Neural cell (in vitro differentiated cells): ENCODE data around the gene FAM117B. TPM values are rescaled to one million over a fixed set of nuclear protein-coding genes. Genes with fewer than 3 reads are reported as not detected.

ENCODE experiments used
- H2AFZ ChIP-seq: fragments of 200-600, 300-800 bp; sonication (generic), shearing (Covaris generic); 2 replicates; pipeline ENCODE4 v1.6.0; 2014; ENCODE audit warnings: low read depth, mild to moderate bottlenecking, antibody characterized with exemption, low read length, moderate library complexity
- H3F3A ChIP-seq: fragments of 200-600 bp; shearing (Covaris generic); 2 replicates; pipeline ENCODE4 v1.6.1; 2016; ENCODE audit warnings: mild to moderate bottlenecking, moderate library complexity, mixed read lengths, antibody characterized with exemption, low read length; ENCODE audit not compliant: insufficient read depth, poor library complexity, severe bottlenecking
- H3K27ac ChIP-seq: fragments of 200-600, 300-800 bp; sonication (generic), shearing (Covaris generic); 2 replicates; pipeline ENCODE4 v1.5.1; 2014; ENCODE audit warnings: mild to moderate bottlenecking, low read length, moderate library complexity
- H3K27me3 ChIP-seq: fragments of 300-800, 200-600 bp; sonication (generic), shearing (Covaris generic); 2 replicates; pipeline ENCODE4 v1.6.0; 2014; ENCODE audit warnings: mild to moderate bottlenecking, low read depth, low read length, moderate library complexity; ENCODE audit not compliant: insufficient read depth
- H3K36me3 ChIP-seq: fragments of 300-800, 200-600 bp; sonication (generic), shearing (Covaris generic); 2 replicates; pipeline ENCODE4 v1.5.1; 2014; ENCODE audit warnings: mild to moderate bottlenecking, antibody characterized with exemption, low read length, moderate library complexity; ENCODE audit not compliant: insufficient read depth
- H3K4me2 ChIP-seq: fragments of 300-800, 200-600 bp; sonication (generic), shearing (Covaris generic); 2 replicates; pipeline ENCODE4 v1.6.0; 2014; ENCODE audit warnings: mild to moderate bottlenecking, low read length
- H3K4me3 ChIP-seq: fragments of 300-800, 200-600 bp; sonication (generic), shearing (Covaris generic); 2 replicates; pipeline ENCODE4 v1.5.1; 2014; ENCODE audit warnings: mild to moderate bottlenecking, low read length, moderate library complexity
- H3K79me2 ChIP-seq: fragments of 200-600 bp; shearing (Covaris generic); replicated peaks from 2 replicates; pipeline ENCODE4 v1.6.0; 2014; ENCODE audit warnings: mild to moderate bottlenecking, low read length, moderate library complexity; ENCODE audit not compliant: insufficient read depth
- H3K9ac ChIP-seq: fragments of 300-800, 200-600 bp; sonication (generic), shearing (Covaris generic); 2 replicates; pipeline ENCODE4 v1.6.1; 2016; ENCODE audit warnings: mild to moderate bottlenecking, low read length, mixed read lengths
- H3K9me2 ChIP-seq: fragments of 200-600 bp; shearing (Covaris generic); 2 replicates; pipeline ENCODE4 v1.6.1; 2016; ENCODE audit warnings: mild to moderate bottlenecking, low read length, mixed read lengths; ENCODE audit not compliant: insufficient read depth
- H3K9me3 ChIP-seq: fragments of 200-600, 300-800 bp; sonication (generic), shearing (Covaris generic); 2 replicates; pipeline ENCODE4 v1.6.1; 2016; ENCODE audit warnings: mild to moderate bottlenecking, mixed run types, low read length, moderate library complexity, mixed read lengths
- H4K20me1 ChIP-seq: fragments of 200-600 bp; shearing (Covaris generic); 2 replicates; pipeline ENCODE4 v1.6.1; 2016; ENCODE audit warnings: mild to moderate bottlenecking, mixed run types; ENCODE audit not compliant: insufficient read depth
- CTCF ChIP-seq: fragments of 450-650 bp; IDR thresholded peaks from 2 replicates; pipeline ENCODE4 v1.5.1; 2014; ENCODE audit warnings: antibody characterized with exemption, mild to moderate bottlenecking, moderate library complexity; ENCODE audit not compliant: poor library complexity, severe bottlenecking
- EP300 ChIP-seq: fragments of 450-650 bp; conservative IDR thresholded peaks from 2 replicates; pipeline ENCODE4 v1.6.1; 2014; ENCODE audit warnings: antibody characterized with exemption, mild to moderate bottlenecking, moderate library complexity; ENCODE audit not compliant: poor library complexity, severe bottlenecking
- EZH2 ChIP-seq: fragments of 200-600, 300-800 bp; shearing (Covaris generic), sonication (generic); IDR thresholded peaks from 2 replicates; pipeline ENCODE4 v1.6.1; 2014; ENCODE audit warnings: antibody characterized with exemption, low read length, borderline replicate concordance, mild to moderate bottlenecking; ENCODE audit not compliant: insufficient read depth, poor library complexity, severe bottlenecking
- MXI1 ChIP-seq: fragments of 450-650 bp; conservative IDR thresholded peaks from 2 replicates; pipeline ENCODE4 v1.6.1; 2014; ENCODE audit warnings: antibody characterized with exemption, mild to moderate bottlenecking; ENCODE audit not compliant: poor library complexity, severe bottlenecking
- POLR2AphosphoS5 ChIP-seq: IDR thresholded peaks from 2 replicates; pipeline ENCODE4 v1.6.1; 2012
- RAD21 ChIP-seq: fragments of 450-650 bp; conservative IDR thresholded peaks from 2 replicates; pipeline ENCODE4 v1.6.1; 2014; ENCODE audit warnings: antibody characterized with exemption, mild to moderate bottlenecking, moderate library complexity
- REST ChIP-seq: IDR thresholded peaks from 2 replicates; pipeline ENCODE4 v1.6.1; 2012; ENCODE audit warnings: borderline replicate concordance
- SMC3 ChIP-seq: fragments of 450-650 bp; conservative IDR thresholded peaks from 2 replicates; pipeline ENCODE4 v1.6.1; 2014; ENCODE audit warnings: antibody characterized with exemption, mild to moderate bottlenecking, moderate library complexity; ENCODE audit not compliant: poor library complexity
- TAF1 ChIP-seq: IDR thresholded peaks from 2 replicates; pipeline ENCODE4 v1.6.1; 2012; ENCODE audit warnings: low read depth
- polyA plus RNA-seq: library from polyadenylated mRNA; depleted of rRNA; stranded (reverse); fragments of >200 nt; gene quantifications from 2 replicates; pipeline ENCODE4 v1.2.3, GENCODE V29; 2014

FAM117B gene
- polyA plus RNA-seq, 1 donor from 2014 or later, result 32.9 TPM

GRCh38 chr2:202768273-202768672 is 133.5 kb downstream of the FAM117B start:
- no peaks in the 10 kb centered on the region for H3K36me3 ChIP-seq
- no peak overlapping the region for H3K4me2 ChIP-seq
- H3K27me3 ChIP-seq, result no peaks in the 10 kb centered on the region
- no peaks in the 10 kb centered on the region for H3K9me2 ChIP-seq
- H3K79me2 ChIP-seq, result no peaks in the 10 kb centered on the region
- no peak for TF ChIP-seq RAD21
- TF ChIP-seq EZH2, result no peak
- no peak for TF ChIP-seq REST
- no peak for TF ChIP-seq MXI1
- no peak for TF ChIP-seq EP300
- no peak for TF ChIP-seq SMC3
- no peak for TF ChIP-seq POLR2AphosphoS5
- no peak for TF ChIP-seq TAF1
- TF ChIP-seq CTCF, result no peak
- no peak overlapping the region for H3K4me3 ChIP-seq
- H3F3A ChIP-seq, result no peaks in the 10 kb centered on the region
- H3K27ac ChIP-seq, result no peak overlapping the region
- no peak overlapping the region for H3K9ac ChIP-seq
- no peaks in the 10 kb centered on the region for H3K9me3 ChIP-seq
- no peaks in the 10 kb centered on the region for H4K20me1 ChIP-seq
- no peak overlapping the region for H2AFZ ChIP-seq

GRCh38 chr2:202769201-202769600 is 134.4 kb downstream of the FAM117B start:
- H3K36me3 ChIP-seq, result no peaks in the 10 kb centered on the region
- H3K9ac ChIP-seq, result no peak overlapping the region
- no peak overlapping the region for H2AFZ ChIP-seq
- H3K79me2 ChIP-seq, result no peaks in the 10 kb centered on the region
- H3K27me3 ChIP-seq, result no peaks in the 10 kb centered on the region
- no peaks in the 10 kb centered on the region for H3K9me3 ChIP-seq
- H3K4me2 ChIP-seq, result no peak overlapping the region
- no peak for TF ChIP-seq CTCF
- no peak for TF ChIP-seq SMC3
- TF ChIP-seq EZH2, result no peak
- no peak for TF ChIP-seq REST
- TF ChIP-seq RAD21, result no peak
- TF ChIP-seq MXI1, result no peak
- H3K27ac ChIP-seq, result no peak overlapping the region
- no peaks in the 10 kb centered on the region for H4K20me1 ChIP-seq
- H3F3A ChIP-seq, result no peaks in the 10 kb centered on the region
- no peaks in the 10 kb centered on the region for H3K9me2 ChIP-seq
- no peak overlapping the region for H3K4me3 ChIP-seq
